IMR-90 (cell line): ENCODE data around the gene CEP104. TPM values are rescaled to one million over a fixed set of nuclear protein-coding genes. Genes with fewer than 3 reads are reported as not detected.

Source experiments
- ATAC-seq: fragments of 200-7000 bp; cut with Tn5 transposase; 2 replicates; pipeline ENCODE4 v1.9.1; 2020; ENCODE audit warnings: low read depth, mild to moderate bottlenecking, moderate library complexity
- BruUV-seq: library from RNA; stranded (reverse); fragments of 400-500 nt; replicated peaks from 2 replicates; lab custom pipeline; 2021; lab: Mats Ljungman, UMichigan
- CTCF ChIA-PET: fragments of 300-600 bp; formaldehyde crosslinking; extraction: SDS; loops from one replicate; lab custom pipeline; 2021; ENCODE audit warnings: antibody characterized with exemption; lab: Yijun Ruan, JAX
- POLR2A ChIA-PET: fragments of 300-600 bp; sonication (Branson Sonifier 250); formaldehyde crosslinking; loops from one replicate; lab custom pipeline; 2022; ENCODE audit warnings: antibody characterized with exemption; ENCODE audit not compliant: unreplicated experiment; lab: Charles Lee
- DNase-seq: peaks from one replicate; pipeline ENCODE4 v3.0.0; 2013
- H2AFZ ChIP-seq: replicated peaks from 2 replicates; pipeline ENCODE3; 2013; ENCODE audit warnings: low read length, mild to moderate bottlenecking; ENCODE audit not compliant: poor library complexity
- H2AK5ac ChIP-seq: 2 replicates; pipeline ENCODE4 v1.6.1; 2013; ENCODE audit warnings: low read depth, low read length, inconsistent platforms
- H2AK9ac ChIP-seq: replicated peaks from 2 replicates; pipeline ENCODE3; 2013; ENCODE audit warnings: mild to moderate bottlenecking, low read depth, low read length, moderate library complexity; ENCODE audit not compliant: poor library complexity
- H2BK120ac ChIP-seq: 2 replicates; pipeline ENCODE4 v1.6.1; 2013; ENCODE audit warnings: low read depth, low read length, inconsistent platforms
- H2BK15ac ChIP-seq: 3 replicates; pipeline ENCODE4 v1.6.1; 2013; ENCODE audit warnings: low read depth, low read length, inconsistent platforms
- H2BK20ac ChIP-seq: 2 replicates; pipeline ENCODE4 v1.6.1; 2013; ENCODE audit warnings: low read depth, mild to moderate bottlenecking, inconsistent platforms, low read length, moderate library complexity
- H2BK5ac ChIP-seq: 2 replicates; pipeline ENCODE4 v1.6.1; 2013; ENCODE audit warnings: mild to moderate bottlenecking, low read depth, low read length, inconsistent platforms; ENCODE audit not compliant: poor library complexity, severe bottlenecking
- H3K14ac ChIP-seq: replicated peaks from 2 replicates; pipeline ENCODE4 v1.6.1; 2013; ENCODE audit warnings: low read depth, low read length, inconsistent platforms
- H3K18ac ChIP-seq: 2 replicates; pipeline ENCODE4 v1.6.1; 2013; ENCODE audit warnings: low read depth, low read length, control low read depth
- H3K23ac ChIP-seq: 2 replicates; pipeline ENCODE4 v1.6.1; 2013; ENCODE audit warnings: low read depth, low read length, inconsistent platforms
- H3K27ac ChIP-seq: 2 replicates; pipeline ENCODE4 v1.5.1; 2013; ENCODE audit warnings: mild to moderate bottlenecking, control low read depth, low read length; ENCODE audit not compliant: insufficient read depth
- H3K27me3 ChIP-seq: 2 replicates; pipeline ENCODE4 v1.6.1; 2013; ENCODE audit warnings: low read length; ENCODE audit not compliant: control insufficient read depth, insufficient read depth
- H3K36me3 ChIP-seq: 2 replicates; pipeline ENCODE4 v1.6.1; 2013; ENCODE audit warnings: low read length, mixed read lengths; ENCODE audit not compliant: control insufficient read depth, insufficient read depth
- H3K4ac ChIP-seq: 2 replicates; pipeline ENCODE4 v1.6.1; 2013; ENCODE audit warnings: low read depth, low read length, inconsistent platforms
- H3K4me1 ChIP-seq: 2 replicates; pipeline ENCODE4 v1.6.1; 2013; ENCODE audit warnings: low read length, mixed read lengths; ENCODE audit not compliant: control insufficient read depth, insufficient read depth
- H3K4me2 ChIP-seq: 2 replicates; pipeline ENCODE4 v1.6.1; 2013; ENCODE audit warnings: low read depth, mild to moderate bottlenecking, control low read depth, low read length, moderate library complexity
- H3K4me3 ChIP-seq: 2 replicates; pipeline ENCODE4 v1.5.1; 2013; ENCODE audit warnings: low read depth, mild to moderate bottlenecking, control low read depth, low read length, moderate library complexity; ENCODE audit not compliant: insufficient read depth
- H3K56ac ChIP-seq: 2 replicates; pipeline ENCODE4 v1.6.1; 2013; ENCODE audit warnings: low read length, inconsistent platforms; ENCODE audit not compliant: insufficient read depth; ENCODE audit errors: extremely low read depth
- H3K79me1 ChIP-seq, 2 experiments: 2 replicates each; pipeline ENCODE4 v1.6.1; 2013; ENCODE audit warnings: low read length in 2 of 2, inconsistent platforms in 1 of 2, low read depth in 1 of 2
- H3K9ac ChIP-seq: 2 replicates; pipeline ENCODE4 v1.6.1; 2013; ENCODE audit warnings: low read depth, low read length, control low read depth
- H3K9me1 ChIP-seq: 2 replicates; pipeline ENCODE4 v1.6.1; 2013; ENCODE audit warnings: low read length, inconsistent platforms; ENCODE audit not compliant: insufficient read depth
- H3K9me3 ChIP-seq: 2 replicates; pipeline ENCODE4 v1.6.1; 2013; ENCODE audit warnings: low read length; ENCODE audit not compliant: control insufficient read depth, insufficient read depth
- H4K20me1 ChIP-seq: 2 replicates; pipeline ENCODE4 v1.6.1; 2013; ENCODE audit warnings: low read length, inconsistent platforms; ENCODE audit not compliant: insufficient read depth
- H4K5ac ChIP-seq: 2 replicates; pipeline ENCODE4 v1.6.1; 2013; ENCODE audit warnings: mild to moderate bottlenecking, low read depth, low read length, control low read depth
- H4K8ac ChIP-seq, 2 experiments: 2 replicates each; pipeline ENCODE4 v1.6.1; 2013; ENCODE audit warnings: low read depth in 2 of 2, low read length in 2 of 2, control low read depth in 1 of 2, inconsistent platforms in 1 of 2
- H4K91ac ChIP-seq: 2 replicates; pipeline ENCODE4 v1.6.1; 2013; ENCODE audit warnings: low read depth, low read length, inconsistent platforms; ENCODE audit not compliant: insufficient read depth
- BHLHE40 ChIP-seq: fragments of 150-350 bp; IDR thresholded peaks from 2 replicates; pipeline ENCODE4 v1.6.1; 2016; ENCODE audit warnings: mild to moderate bottlenecking, low read depth, low read length
- CEBPB ChIP-seq: IDR thresholded peaks from 2 replicates; pipeline ENCODE4 v1.6.1; 2012; ENCODE audit warnings: low read depth, low read length, improper control_type of control experiment
- CHD1 ChIP-seq: IDR thresholded peaks from 2 replicates; pipeline ENCODE4 v1.6.1; 2012; ENCODE audit warnings: low read depth, low read length, improper control_type of control experiment
- FOS ChIP-seq: fragments of 150-350 bp; IDR thresholded peaks from 2 replicates; pipeline ENCODE4 v1.6.1; 2016; ENCODE audit warnings: low read depth, low read length
- MAFK ChIP-seq: IDR thresholded peaks from 2 replicates; pipeline ENCODE4 v1.6.1; 2012; ENCODE audit warnings: low read depth, low read length, improper control_type of control experiment
- MAZ ChIP-seq: IDR thresholded peaks from 2 replicates; pipeline ENCODE4 v1.6.1; 2012; ENCODE audit warnings: low read depth, mild to moderate bottlenecking, low read length, improper control_type of control experiment, moderate library complexity, borderline replicate concordance
- MXI1 ChIP-seq: IDR thresholded peaks from 2 replicates; pipeline ENCODE4 v1.6.1; 2012; ENCODE audit warnings: low read depth, mild to moderate bottlenecking, low read length, moderate library complexity, borderline replicate concordance
- NFE2L2 ChIP-seq: fragments of 150-350 bp; IDR thresholded peaks from 2 replicates; pipeline ENCODE4 v1.6.1; 2016; ENCODE audit warnings: low read depth, mild to moderate bottlenecking, low read length
- POLR2A ChIP-seq: IDR thresholded peaks from 2 replicates; pipeline ENCODE4 v1.6.1; 2012; ENCODE audit warnings: mild to moderate bottlenecking, low read depth, low read length
- RAD21 ChIP-seq: IDR thresholded peaks from 2 replicates; pipeline ENCODE4 v1.6.1; 2012; ENCODE audit warnings: low read length, improper control_type of control experiment
- RCOR1 ChIP-seq: IDR thresholded peaks from 2 replicates; pipeline ENCODE4 v1.6.1; 2012; ENCODE audit warnings: mild to moderate bottlenecking, low read length, improper control_type of control experiment; ENCODE audit not compliant: insufficient replicate concordance
- RFX5 ChIP-seq: IDR thresholded peaks from 2 replicates; pipeline ENCODE4 v1.8.0; 2012; ENCODE audit warnings: low read depth, mild to moderate bottlenecking, low read length, moderate library complexity
- USF2 ChIP-seq: fragments of 150-350 bp; IDR thresholded peaks from 2 replicates; pipeline ENCODE4 v1.6.1; 2017; ENCODE audit warnings: mild to moderate bottlenecking, antibody characterized with exemption, low read length, low read depth
- WGBS, 2 experiments: methylation state at CpG; one replicate each; pipeline versions ENCODE4 v1.1.5 to v1.1.7; 2013; ENCODE audit warnings: missing lambda C conversion rate in 2 of 2; ENCODE audit not compliant: insufficient read length in 1 of 2; ENCODE audit errors: extremely low coverage in 2 of 2; 5-methylcytosine and 5-hydroxymethylcytosine counted together
- dilution Hi-C: fragments of 300-500 bp; cut with HindIII; formaldehyde crosslinking; loops from one replicate; pipeline ENCODE4 v1.14.3; 2018; ENCODE audit warnings: low sequenced_read_pairs; ENCODE audit not compliant: unreplicated experiment
- in situ Hi-C: fragments of 300-500 bp; cut with MboI; formaldehyde crosslinking; loops from 3 replicates; pipeline ENCODE4 v1.14.3; 2019; ENCODE audit warnings: low sequenced_read_pairs, inconsistent platforms, mixed read lengths
- intact Hi-C: fragments of 100-400 bp; cut with micrococcal nuclease; formaldehyde crosslinking; loops from 2 replicates; pipeline ENCODE4 v1.10.0; 2022
- polyA plus RNA-seq, 3 experiments: library from polyadenylated mRNA; depleted of rRNA; stranded (reverse); fragments of >200 nt; gene quantifications; 2 replicates each; pipeline ENCODE4 v1.2.3, GENCODE V29; 2012; ENCODE audit warnings: low replicate concordance in 1 of 3
- total RNA-seq: library from RNA; depleted of rRNA; stranded (reverse); fragments of >200 nt; gene quantifications from 2 replicates; pipeline ENCODE4 v1.2.3, GENCODE V29; 2012
- TF ChIP-seq, protein P1 (sequence below): conservative IDR thresholded peaks from 2 replicates; pipeline ENCODE4 v1.5.1; 2012; ENCODE audit warnings: mild to moderate bottlenecking, low read depth, low read length, improper control_type of control experiment
- TF ChIP-seq, protein P2 (sequence below): fragments of 150-350 bp; IDR thresholded peaks from 2 replicates; pipeline ENCODE4 v1.6.1; 2016; ENCODE audit warnings: low read depth, mild to moderate bottlenecking, low read length, moderate library complexity, borderline replicate concordance

Gene CEP104
- total and polyA plus RNA-seq, 2 of the 4 experiments (the other 2 are of a cell fraction): 14.3 to 17.5 TPM

GRCh38 chr1:3799976-3800685 is 56.9 kb downstream of the CEP104 start:
- Histone ChIP-seq H3K9me3 (no peaks in the 10 kb centered on the region), H3K4me1 (peaks cover 2% of the 10 kb centered on the region; the same call in 1 of the 2 replicates), H2AK9ac (no peak overlapping the region), H3K4me3 (no peak overlapping the region), H3K56ac (no peak overlapping the region), H3K27ac (no peak overlapping the region), H2BK15ac (no peak overlapping the region), H2AK5ac (no peak overlapping the region), H2BK120ac (no peak overlapping the region), H3K4ac (no peak overlapping the region), H2BK5ac (no peak overlapping the region), H3K79me1 (peaks cover 3 to 10% of the 10 kb centered on the region in 2 experiments; a peak in 3 of 4 replicates), H3K23ac (no peak overlapping the region), H3K27me3 (no peaks in the 10 kb centered on the region), H3K14ac (no peak overlapping the region), H4K91ac (no peak overlapping the region), H3K4me2 (no peak overlapping the region), H3K36me3 (no peaks in the 10 kb centered on the region), H4K20me1 (peaks cover 4% of the 10 kb centered on the region; the same call in 1 of the 2 replicates), H3K18ac (no peak overlapping the region), H4K8ac (no peak overlapping the region), H2BK20ac (no peak overlapping the region), H2AFZ (no peak overlapping the region), H3K9me1 (0 out of 2 replicates have a peak, but pooled peaks cover 4% of the 10 kb centered on the region), H4K5ac (no peak overlapping the region), H3K9ac (no peak overlapping the region)
- dilution Hi-C loops: no loop called here
- POLR2A ChIA-PET: no interaction called here
- CTCF ChIA-PET: no interaction called here
- no TSS peak for BruUV-seq
- DNase-seq (no peak), ATAC-seq (no peak)
- intact Hi-C loops: loop anchor here (5.0 kb wide), 1 partner anchor 348 kb away; the partner anchor contains the start of gene ARHGEF16
- in situ Hi-C loops: no loop called here
- WGBS, 2 experiments: no CpG with 5 or more reads among the region's 11 CpGs
- TF ChIP-seq MXI1 (no peak), USF2 (no peak), POLR2A (no peak), MAZ (no peak), RAD21 (no peak), MAFK (no peak), CHD1 (no peak), RFX5 (no peak), BHLHE40 (no peak), NFE2L2 (no peak), RCOR1 (no peak), FOS (no peak), CEBPB (no peak)
- TF ChIP-seq, protein P1, sequence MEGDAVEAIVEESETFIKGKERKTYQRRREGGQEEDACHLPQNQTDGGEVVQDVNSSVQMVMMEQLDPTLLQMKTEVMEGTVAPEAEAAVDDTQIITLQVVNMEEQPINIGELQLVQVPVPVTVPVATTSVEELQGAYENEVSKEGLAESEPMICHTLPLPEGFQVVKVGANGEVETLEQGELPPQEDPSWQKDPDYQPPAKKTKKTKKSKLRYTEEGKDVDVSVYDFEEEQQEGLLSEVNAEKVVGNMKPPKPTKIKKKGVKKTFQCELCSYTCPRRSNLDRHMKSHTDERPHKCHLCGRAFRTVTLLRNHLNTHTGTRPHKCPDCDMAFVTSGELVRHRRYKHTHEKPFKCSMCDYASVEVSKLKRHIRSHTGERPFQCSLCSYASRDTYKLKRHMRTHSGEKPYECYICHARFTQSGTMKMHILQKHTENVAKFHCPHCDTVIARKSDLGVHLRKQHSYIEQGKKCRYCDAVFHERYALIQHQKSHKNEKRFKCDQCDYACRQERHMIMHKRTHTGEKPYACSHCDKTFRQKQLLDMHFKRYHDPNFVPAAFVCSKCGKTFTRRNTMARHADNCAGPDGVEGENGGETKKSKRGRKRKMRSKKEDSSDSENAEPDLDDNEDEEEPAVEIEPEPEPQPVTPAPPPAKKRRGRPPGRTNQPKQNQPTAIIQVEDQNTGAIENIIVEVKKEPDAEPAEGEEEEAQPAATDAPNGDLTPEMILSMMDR: no peak
- TF ChIP-seq, protein P2, sequence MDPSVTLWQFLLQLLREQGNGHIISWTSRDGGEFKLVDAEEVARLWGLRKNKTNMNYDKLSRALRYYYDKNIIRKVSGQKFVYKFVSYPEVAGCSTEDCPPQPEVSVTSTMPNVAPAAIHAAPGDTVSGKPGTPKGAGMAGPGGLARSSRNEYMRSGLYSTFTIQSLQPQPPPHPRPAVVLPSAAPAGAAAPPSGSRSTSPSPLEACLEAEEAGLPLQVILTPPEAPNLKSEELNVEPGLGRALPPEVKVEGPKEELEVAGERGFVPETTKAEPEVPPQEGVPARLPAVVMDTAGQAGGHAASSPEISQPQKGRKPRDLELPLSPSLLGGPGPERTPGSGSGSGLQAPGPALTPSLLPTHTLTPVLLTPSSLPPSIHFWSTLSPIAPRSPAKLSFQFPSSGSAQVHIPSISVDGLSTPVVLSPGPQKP: no peak
